Measurements from ENCODE around the gene BTG2.

Gene BTG2

GRCh38 chr1:203326830-203327683 is 21.7 kb downstream of the BTG2 start:
- no peak for TF ChIP-seq CTCF (IDR thresholded peaks at IDR 0.05; ENCODE audit: low read depth, low read length)

GRCh38 chr1:203327684-203328457 is 22.6 kb downstream of the BTG2 start:
- H3K4me3 ChIP-seq (ENCODE audit: low read depth, low read length): peak overlapping the region; percentile 52
- peak; percentile 15; the same call in 1 of the 2 replicates for TF ChIP-seq CTCF (IDR thresholded peaks at IDR 0.05; ENCODE audit: low read depth, low read length)

More at GRCh38 chr1:203326830-203327683, 21.7 kb downstream of the BTG2 start:
- H3K4me3 ChIP-seq (ENCODE audit: low read depth, low read length): peak overlapping the region; percentile 52

GRCh38 chr1:203328714-203329122 is 23.4 kb downstream of the BTG2 start:
- no peak overlapping the region for H3K4me3 ChIP-seq (ENCODE audit: low read depth, low read length)
- no peak for TF ChIP-seq CTCF (IDR thresholded peaks at IDR 0.05; ENCODE audit: low read depth, low read length)

- no peak overlapping the region for H3K4me3 ChIP-seq (ENCODE audit: low read depth, low read length)
- no peak for TF ChIP-seq CTCF (IDR thresholded peaks at IDR 0.05; ENCODE audit: low read depth, low read length)
Measured at GRCh38 chr1:203331224-203331623, 25.9 kb downstream of the BTG2 start.

- no peak for TF ChIP-seq CTCF (IDR thresholded peaks at IDR 0.05; ENCODE audit: low read depth, low read length)
- H3K4me3 ChIP-seq (ENCODE audit: low read depth, low read length): no peak overlapping the region
Measured at GRCh38 chr1:203335503-203335902, 30.2 kb downstream of the BTG2 start.

GRCh38 chr1:203336097-203336496 is 30.8 kb downstream of the BTG2 start:
- H3K4me3 ChIP-seq (ENCODE audit: low read depth, low read length): no peak overlapping the region
- no peak for TF ChIP-seq CTCF (IDR thresholded peaks at IDR 0.05; ENCODE audit: low read depth, low read length)
